ACC112 (cell line): Measurements from ENCODE around the gene FRRS1.
A peak's percentile ranks its signal among the peaks of the same experiment; 100 is the strongest.

Experiments used
- H2AFZ ChIP-seq: fragments of 200-600 bp; sonication (generic); one replicate; pipeline ENCODE4 v1.6.0; 2017; ENCODE audit warnings: antibody characterized with exemption, low read length; ENCODE audit not compliant: unreplicated experiment
- H3K27ac ChIP-seq: fragments of 200-600 bp; sonication (generic); 2 replicates; pipeline ENCODE4 v1.5.1; 2014; ENCODE audit warnings: low read depth, mild to moderate bottlenecking, antibody characterized with exemption, low read length, moderate library complexity
- H3K27me3 ChIP-seq: fragments of 200-600 bp; sonication (generic); 2 replicates; pipeline ENCODE4 v1.6.1; 2014; ENCODE audit warnings: mild to moderate bottlenecking, antibody characterized with exemption, low read length, moderate library complexity, mixed read lengths; ENCODE audit not compliant: insufficient read depth
- H3K36me3 ChIP-seq: fragments of 200-600 bp; sonication (generic); 2 replicates; pipeline ENCODE4 v1.6.1; 2016; ENCODE audit warnings: mild to moderate bottlenecking, antibody characterized with exemption, low read length, moderate library complexity, mixed read lengths; ENCODE audit not compliant: insufficient read depth
- H3K4me1 ChIP-seq: fragments of 200-600 bp; sonication (generic); one replicate; pipeline ENCODE4 v1.6.1; 2016; ENCODE audit warnings: low read length, mixed read lengths; ENCODE audit not compliant: insufficient read depth, unreplicated experiment, control insufficient read depth
- H3K4me3 ChIP-seq: fragments of 200-600 bp; sonication (generic); 2 replicates; pipeline ENCODE4 v1.5.1; 2014; ENCODE audit warnings: mild to moderate bottlenecking, low read depth, low read length
- H3K79me2 ChIP-seq: fragments of 200-600 bp; sonication (generic); one replicate; pipeline ENCODE4 v1.6.0; 2016; ENCODE audit warnings: low read length; ENCODE audit not compliant: control insufficient read depth, unreplicated experiment, insufficient read depth

Gene FRRS1

DNA sequence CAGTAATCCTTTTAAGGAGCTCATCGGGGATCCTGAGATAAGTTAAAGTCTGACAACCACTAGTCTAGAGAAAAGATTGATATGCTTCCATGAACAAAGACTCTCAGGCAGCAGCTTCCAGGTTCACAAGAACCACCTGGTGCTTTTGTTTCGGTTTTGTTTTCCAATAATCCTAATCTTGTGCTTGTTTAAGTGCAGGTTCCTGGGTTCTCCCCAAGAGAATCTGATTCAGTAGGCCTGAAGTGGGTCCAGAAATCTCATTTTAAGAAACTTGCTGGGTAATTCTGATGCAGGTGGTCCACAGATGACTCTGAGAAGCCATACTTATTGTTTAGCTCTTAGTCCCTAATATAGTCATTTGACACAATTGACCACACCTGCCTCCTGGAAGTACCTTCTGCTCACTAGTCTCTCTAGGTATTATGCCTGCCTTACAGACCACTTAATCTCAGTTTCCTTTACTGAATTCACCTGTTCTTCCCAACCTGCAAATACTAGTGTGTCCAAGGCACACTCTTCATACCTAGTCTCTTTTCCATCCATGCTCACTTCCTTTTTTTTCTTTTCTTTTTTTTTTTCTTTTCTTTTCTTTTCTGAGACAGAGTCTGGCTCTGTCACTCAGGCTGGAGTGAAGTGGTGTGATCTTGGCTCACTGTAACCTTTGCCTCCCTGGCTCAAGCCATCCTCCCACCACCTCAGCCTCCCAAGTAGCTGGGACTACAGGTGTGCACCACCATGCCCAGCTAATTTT is 20.5 kb upstream of the FRRS1 start:
- Histone ChIP-seq H3K4me1 (no peaks in the 10 kb centered on the region), H3K4me3 (no peak overlapping the region), H3K36me3 (no peaks in the 10 kb centered on the region), H2AFZ (peak overlapping the region; percentile 48), H3K27me3 (peaks cover 3% of the 10 kb centered on the region; the same call in 1 of the 2 replicates), H3K79me2 (no peaks in the 10 kb centered on the region), H3K27ac (no peak overlapping the region)

DNA sequence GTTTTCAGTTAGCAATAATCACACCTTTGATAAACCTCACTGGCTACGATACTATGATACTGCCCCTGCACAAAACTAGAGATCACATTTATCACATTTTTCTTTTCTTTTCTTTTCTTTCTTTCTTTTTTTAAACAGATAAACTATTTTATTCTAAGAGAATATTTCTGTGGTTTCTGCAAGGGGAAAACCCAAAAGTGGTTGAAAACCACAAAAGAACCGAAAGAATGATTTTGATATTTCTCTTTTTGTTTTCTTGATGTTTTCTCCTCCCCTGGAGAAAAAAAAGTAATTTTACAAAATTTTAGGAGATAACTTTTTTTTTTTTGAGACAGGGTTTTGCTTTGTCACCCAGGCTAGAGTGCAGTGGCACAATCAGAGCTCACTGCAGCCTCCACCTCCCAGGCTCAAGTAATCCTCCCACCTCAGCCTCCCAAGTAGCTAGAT is 18.4 kb upstream of the FRRS1 start:
- no peaks in the 10 kb centered on the region for H3K36me3 ChIP-seq
- no peaks in the 10 kb centered on the region for H3K79me2 ChIP-seq
- H2AFZ ChIP-seq: peak overlapping the region; percentile 10
- no peak overlapping the region for H3K27ac ChIP-seq
- no peaks in the 10 kb centered on the region for H3K4me1 ChIP-seq
- H3K27me3 ChIP-seq: peaks cover 3% of the 10 kb centered on the region
- no peak overlapping the region for H3K4me3 ChIP-seq

DNA sequence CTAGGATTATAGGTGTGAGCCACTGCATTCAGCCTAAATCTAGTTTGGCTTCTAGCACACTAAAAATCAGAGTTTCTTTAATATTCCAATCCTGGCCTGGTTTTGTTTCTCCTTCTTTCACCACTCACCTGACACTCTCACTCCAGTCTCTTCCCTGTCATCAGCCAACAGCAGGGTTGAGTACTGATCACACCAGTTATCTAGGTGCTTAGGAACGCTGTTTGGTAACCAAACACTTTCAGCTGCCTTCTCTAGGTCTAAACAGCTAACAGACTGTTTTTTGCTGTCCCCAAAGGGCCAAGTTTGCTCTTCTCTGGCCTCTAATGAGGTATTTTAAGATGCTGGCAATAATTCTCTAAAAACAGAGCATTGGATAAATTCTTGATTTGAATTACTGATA is 17.7 kb upstream of the FRRS1 start:
- peaks cover 3% of the 10 kb centered on the region; the same call in 1 of the 2 replicates for H3K27me3 ChIP-seq
- H3K4me1 ChIP-seq: no peaks in the 10 kb centered on the region
- no peak overlapping the region for H3K27ac ChIP-seq
- H2AFZ ChIP-seq: peak overlapping the region; percentile 10
- H3K36me3 ChIP-seq: no peaks in the 10 kb centered on the region
- H3K79me2 ChIP-seq: no peaks in the 10 kb centered on the region
- no peak overlapping the region for H3K4me3 ChIP-seq

DNA sequence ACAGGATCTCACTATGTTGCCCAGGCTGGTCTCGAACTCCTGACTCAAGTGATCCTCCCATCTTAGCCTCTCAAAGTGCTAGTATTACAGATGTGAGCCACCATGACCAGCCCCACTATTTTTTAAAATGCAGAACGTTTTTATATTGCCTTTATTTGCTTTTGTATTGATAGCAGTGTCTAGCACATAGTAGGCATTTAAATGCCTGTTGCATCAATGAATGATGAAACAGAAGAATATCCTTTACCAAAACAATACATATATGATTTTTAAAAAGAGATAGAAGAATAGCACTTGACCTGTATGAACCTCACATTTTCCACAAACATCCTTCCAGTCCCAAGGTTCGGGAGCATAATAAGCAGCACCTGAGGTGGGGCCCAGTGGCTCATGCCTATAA is 16.5 kb upstream of the FRRS1 start:
- H3K27me3 ChIP-seq: peaks cover 3% of the 10 kb centered on the region; the same call in 1 of the 2 replicates
- H3K27ac ChIP-seq: no peak overlapping the region
- H3K36me3 ChIP-seq: no peaks in the 10 kb centered on the region
- no peaks in the 10 kb centered on the region for H3K4me1 ChIP-seq
- H3K4me3 ChIP-seq: no peak overlapping the region
- H3K79me2 ChIP-seq: no peaks in the 10 kb centered on the region
- H2AFZ ChIP-seq: no peak overlapping the region

DNA sequence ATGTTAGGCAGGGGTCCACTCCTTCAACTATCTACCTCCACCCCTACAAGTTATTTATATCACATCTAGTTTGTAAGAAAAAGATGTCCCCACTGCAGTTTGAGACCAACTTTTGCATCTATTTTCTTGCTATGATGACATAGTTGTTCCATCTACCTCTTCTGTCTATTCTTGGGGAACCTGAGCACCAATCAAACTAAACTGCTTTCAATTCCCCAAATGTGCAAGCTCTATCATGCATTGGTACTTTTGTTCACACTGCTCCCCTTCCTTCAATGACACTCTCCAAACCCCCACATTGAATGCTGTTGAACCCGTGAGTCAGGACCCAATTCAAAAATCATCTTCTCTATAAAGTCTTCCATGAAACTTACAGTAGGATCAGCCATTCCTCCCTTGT is 16.0 kb upstream of the FRRS1 start:
- no peak overlapping the region for H2AFZ ChIP-seq
- no peaks in the 10 kb centered on the region for H3K36me3 ChIP-seq
- H3K27me3 ChIP-seq: peaks cover 3% of the 10 kb centered on the region; the same call in 1 of the 2 replicates
- no peak overlapping the region for H3K4me3 ChIP-seq
- no peaks in the 10 kb centered on the region for H3K79me2 ChIP-seq
- H3K4me1 ChIP-seq: no peaks in the 10 kb centered on the region
- H3K27ac ChIP-seq: no peak overlapping the region

DNA sequence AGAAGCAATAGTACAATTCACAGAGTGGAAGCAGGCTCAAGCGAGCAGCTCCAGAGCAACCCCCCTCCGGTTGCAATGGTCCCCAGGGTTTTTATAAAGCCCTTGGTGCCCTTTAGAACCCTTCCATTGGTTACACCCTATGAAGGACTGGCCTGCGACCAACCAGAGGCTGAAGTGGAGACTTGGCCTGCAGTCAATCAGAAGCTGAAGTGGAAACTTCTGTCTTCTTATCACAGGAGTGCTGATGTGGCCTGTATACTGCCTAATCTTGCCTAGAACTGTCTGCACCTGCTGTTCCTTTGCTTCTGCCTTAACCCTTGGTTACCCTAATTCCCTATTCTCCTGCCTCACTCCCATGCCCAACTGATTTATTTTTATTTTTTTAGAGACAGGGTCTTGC is 15.4 kb upstream of the FRRS1 start:
- Histone ChIP-seq H3K4me3 (no peak overlapping the region), H3K4me1 (no peaks in the 10 kb centered on the region), H3K79me2 (no peaks in the 10 kb centered on the region), H3K27me3 (peaks cover 3% of the 10 kb centered on the region; the same call in 1 of the 2 replicates), H3K36me3 (no peaks in the 10 kb centered on the region), H3K27ac (no peak overlapping the region), H2AFZ (no peak overlapping the region)

DNA sequence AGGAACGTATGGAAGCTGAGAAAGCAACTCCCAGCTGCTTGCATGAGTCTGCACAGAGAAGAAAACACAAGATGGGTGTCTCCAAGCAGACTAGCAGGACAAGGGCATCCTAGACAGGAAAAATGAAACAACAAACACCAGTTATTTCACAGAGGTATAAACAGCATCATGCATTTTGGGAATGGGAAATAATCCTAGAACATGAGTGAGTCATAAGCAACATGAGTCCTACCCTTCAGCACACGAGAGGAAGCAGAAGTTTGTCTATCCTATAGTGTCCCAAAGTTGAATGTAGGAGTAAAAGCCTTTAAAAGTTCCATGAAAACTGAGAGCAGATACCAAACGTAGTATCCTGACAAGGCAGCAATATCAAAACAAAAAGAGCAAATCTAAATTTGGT is 11.3 kb upstream of the FRRS1 start:
- Histone ChIP-seq H3K4me1 (no peaks in the 10 kb centered on the region), H3K27ac (no peak overlapping the region), H3K79me2 (no peaks in the 10 kb centered on the region), H2AFZ (no peak overlapping the region), H3K27me3 (peaks cover 3% of the 10 kb centered on the region; the same call in 1 of the 2 replicates), H3K4me3 (no peak overlapping the region), H3K36me3 (no peaks in the 10 kb centered on the region)

DNA sequence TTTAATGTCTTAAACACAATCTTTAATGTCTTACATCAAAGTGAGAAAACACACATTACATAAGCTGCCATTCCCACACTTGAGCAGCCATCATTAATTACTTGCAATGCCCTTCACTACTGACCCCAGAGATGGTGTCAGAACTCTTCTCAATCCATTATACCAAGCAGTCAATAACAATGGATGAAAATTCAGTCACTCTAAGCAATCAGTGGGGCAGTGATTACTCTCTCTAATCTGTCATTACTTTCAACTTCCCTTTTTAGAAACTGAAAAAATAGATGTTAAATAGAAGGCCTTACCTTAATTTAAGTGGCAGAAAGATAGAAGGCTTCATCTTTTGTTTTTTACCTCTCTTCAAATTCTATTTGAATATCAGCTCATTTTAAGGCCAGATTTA is 9.7 kb upstream of the FRRS1 start:
- Histone ChIP-seq H3K4me3 (no peak overlapping the region), H2AFZ (no peak overlapping the region), H3K27me3 (peaks cover 3% of the 10 kb centered on the region; the same call in 1 of the 2 replicates), H3K27ac (no peak overlapping the region), H3K79me2 (no peaks in the 10 kb centered on the region), H3K36me3 (no peaks in the 10 kb centered on the region), H3K4me1 (no peaks in the 10 kb centered on the region)

DNA sequence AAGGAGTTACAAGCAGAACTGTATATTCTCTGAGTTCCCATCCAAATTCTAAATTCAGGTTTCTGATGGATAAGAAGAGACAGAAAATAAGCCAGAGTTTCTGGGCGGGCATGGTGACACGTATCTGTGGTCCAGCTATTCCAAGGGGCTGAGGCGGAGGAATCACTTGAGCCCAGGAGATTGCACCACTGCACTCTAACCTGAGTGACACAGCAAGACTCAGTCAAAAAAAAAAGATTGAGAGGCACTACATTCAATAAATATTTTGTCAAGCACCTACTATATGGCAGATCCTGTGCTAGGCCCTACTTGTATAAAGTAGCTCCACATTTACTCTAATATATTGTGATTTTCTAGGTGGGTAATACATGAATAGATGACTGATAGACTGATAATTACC is 6.4 kb upstream of the FRRS1 start:
- Histone ChIP-seq H3K27me3 (no peaks in the 10 kb centered on the region), H3K27ac (no peak overlapping the region), H3K4me3 (no peak overlapping the region), H3K4me1 (no peaks in the 10 kb centered on the region), H2AFZ (no peak overlapping the region), H3K36me3 (no peaks in the 10 kb centered on the region), H3K79me2 (no peaks in the 10 kb centered on the region)

DNA sequence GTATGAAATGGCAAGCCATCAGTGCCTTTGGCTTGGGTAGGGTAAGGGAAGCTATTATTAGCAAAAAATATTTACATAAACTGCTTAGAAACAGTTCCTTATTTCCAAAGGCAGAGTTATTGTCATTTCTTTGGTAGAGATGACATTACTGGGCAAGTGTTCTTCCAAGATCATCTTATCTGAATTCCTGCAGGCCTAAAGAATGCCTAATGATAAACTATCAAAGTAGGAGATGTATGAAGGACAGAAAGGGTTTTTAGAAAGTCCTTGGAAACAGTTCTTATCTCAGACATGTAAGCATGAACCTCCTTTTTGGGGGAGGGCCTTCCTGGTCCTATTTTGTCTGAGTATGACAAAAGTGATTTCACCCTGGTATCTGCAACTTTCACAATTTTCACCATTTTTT is 5.1 kb upstream of the FRRS1 start:
- H2AFZ ChIP-seq: no peak overlapping the region
- no peak overlapping the region for H3K27ac ChIP-seq
- no peak overlapping the region for H3K4me3 ChIP-seq
- H3K4me1 ChIP-seq: peaks cover 3% of the 10 kb centered on the region
- no peaks in the 10 kb centered on the region for H3K79me2 ChIP-seq
- no peaks in the 10 kb centered on the region for H3K36me3 ChIP-seq
- H3K27me3 ChIP-seq: no peaks in the 10 kb centered on the region

DNA sequence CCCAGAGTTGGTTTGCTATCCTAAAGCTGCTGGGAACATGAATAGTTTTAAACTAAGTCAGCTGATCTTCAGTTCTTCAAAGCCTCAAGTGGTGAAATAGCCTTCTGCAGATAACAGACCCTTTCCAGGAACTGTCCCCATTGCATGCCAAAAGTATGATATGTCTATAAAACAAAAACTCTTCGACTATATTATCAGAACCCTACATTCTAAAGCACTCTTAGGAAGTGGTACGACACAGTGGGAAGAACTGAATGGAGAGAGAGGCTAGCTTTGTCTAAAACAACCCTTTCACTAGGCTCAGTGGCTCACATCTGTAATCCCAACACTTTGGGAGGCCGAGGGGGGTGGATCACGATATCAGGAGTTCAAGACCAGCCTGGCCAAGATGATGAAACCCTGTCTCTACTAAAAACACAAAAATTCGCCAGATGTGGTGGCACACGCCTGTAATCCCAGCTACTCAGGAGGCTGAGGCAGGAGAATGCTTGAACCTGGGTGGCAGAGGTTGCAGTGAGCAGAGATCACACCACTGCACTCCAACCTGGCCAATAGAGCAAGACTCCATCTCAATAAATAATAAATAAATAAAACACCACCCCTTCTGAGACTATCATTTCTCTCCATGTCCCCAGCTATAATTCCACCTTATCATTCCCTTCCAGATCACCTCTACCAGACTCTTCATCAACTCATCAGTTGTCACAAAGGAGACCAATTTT is 2.2 kb upstream of the FRRS1 start:
- H3K36me3 ChIP-seq: no peaks in the 10 kb centered on the region
- no peaks in the 10 kb centered on the region for H3K27me3 ChIP-seq
- no peak overlapping the region for H2AFZ ChIP-seq
- H3K79me2 ChIP-seq: no peaks in the 10 kb centered on the region
- H3K4me3 ChIP-seq: no peak overlapping the region
- peaks cover 3% of the 10 kb centered on the region for H3K4me1 ChIP-seq
- no peak overlapping the region for H3K27ac ChIP-seq
